Activated CD4-positive, alpha-beta T cell treated with anti-CD3 and anti-CD28 coated beads for 24 hours (primary cell): ENCODE results near the gene LAMC2.
"Not testable (repeated sequence)": the region's sequence is repeated elsewhere in the genome, so short reads cannot be mapped to it uniquely, and the experiment has no call there.

Experiments
- DNase-seq, 2 donors: peaks; one replicate each; pipeline ENCODE4 v3.0.0-alpha.2; 2020; ENCODE audit warnings: low read depth in 2 of 2

LAMC2 gene

DNA sequence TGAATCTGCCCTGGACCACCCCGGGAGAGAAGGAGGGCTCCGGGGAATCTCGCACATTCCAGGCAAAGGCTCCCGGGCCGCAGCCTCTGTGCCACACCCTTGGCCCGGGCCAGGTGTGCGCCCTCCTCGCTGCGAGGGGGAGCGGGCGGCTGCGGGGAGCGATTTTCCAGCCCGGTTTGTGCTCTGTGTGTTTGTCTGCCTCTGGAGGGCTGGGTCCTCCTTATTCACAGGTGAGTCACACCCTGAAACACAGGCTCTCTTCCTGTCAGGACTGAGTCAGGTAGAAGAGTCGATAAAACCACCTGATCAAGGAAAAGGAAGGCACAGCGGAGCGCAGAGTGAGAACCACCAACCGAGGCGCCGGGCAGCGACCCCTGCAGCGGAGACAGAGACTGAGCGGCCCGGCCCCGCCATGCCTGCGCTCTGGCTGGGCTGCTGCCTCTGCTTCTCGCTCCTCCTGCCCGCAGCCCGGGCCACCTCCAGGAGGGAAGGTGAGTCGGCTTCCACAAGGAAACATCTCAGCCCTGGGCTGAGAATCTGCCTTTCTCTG lies at the start of gene LAMC2:
Gene LAMC2, plus strand, starts transcription at position 324 of the 550 bp plus-strand sequence. Its CDS starts 89 bp downstream, at position 413.
- DNase-seq: peak in 1 of 2 donors; percentile 15

DNA sequence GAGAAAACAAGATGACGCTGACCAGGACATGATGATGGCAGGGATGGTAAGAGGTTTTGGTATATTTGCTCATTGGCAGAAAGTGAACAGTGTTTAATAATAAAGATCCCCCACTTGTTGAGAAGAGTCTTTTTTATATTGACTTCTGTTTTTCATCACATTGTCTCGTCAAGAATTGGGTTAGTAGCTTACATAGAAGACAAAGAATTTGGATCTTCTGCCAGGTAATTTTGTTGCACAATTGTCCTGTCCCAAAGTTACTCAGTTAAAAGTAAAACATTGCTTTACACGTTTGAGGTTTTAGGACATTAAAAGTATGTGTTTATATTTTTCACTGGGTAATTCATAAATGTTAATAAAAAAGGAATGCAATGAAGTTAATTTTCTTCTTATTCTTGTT lies 48.3 kb upstream of the LAMC2 start:
- no peak for DNase-seq

DNA sequence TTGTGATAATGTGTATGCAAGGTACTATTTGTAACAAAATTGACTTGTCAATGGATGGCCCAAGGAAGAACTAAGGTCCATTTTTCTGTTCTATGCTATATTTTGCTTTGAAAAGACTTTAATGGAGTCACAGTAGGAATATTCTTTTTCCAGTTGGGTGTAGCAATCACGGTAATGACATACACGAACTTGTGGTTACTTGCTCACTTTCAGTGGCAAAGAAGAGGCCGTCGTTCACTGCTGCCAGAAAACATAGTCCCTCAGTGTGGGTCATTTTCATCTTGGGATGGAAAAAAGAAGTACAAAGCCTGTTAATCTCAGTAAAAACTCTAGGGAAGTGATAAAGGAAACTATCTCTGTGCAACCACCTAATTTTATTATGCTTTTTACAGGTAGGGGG lies 47.8 kb upstream of the LAMC2 start:
- DNase-seq: no peak

DNA sequence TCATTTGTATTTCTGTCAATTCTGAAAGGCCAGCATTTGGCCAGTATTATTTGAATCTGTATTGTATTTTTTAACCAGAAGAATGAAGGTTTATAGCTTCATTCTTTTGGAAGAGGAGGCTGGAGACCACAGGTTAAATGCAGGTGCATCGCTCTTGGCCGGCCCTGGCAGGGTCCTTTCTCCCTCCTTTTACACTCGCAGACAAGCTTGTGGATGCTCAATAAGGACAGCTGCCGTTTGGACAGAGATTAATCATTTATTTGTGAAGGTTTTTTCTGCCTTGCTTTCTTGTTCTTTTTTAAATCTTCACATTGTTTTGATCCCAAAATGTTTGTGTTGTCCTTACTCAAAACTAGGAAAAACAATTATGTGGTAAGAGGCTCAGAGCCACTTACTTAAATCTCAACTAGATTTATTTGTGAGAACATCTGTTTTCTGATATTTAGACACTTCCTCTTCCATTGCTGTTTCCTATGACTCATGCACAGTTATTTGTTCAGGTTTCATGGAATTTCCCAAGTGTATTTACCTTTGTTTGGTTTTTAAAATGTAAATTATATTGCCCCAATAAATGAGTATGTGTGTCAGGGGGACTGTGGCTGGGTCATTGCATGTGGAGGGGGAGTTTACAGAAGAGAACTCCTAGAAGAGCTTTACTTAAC lies 46.7 kb upstream of the LAMC2 start:
- DNase-seq: no peak

DNA sequence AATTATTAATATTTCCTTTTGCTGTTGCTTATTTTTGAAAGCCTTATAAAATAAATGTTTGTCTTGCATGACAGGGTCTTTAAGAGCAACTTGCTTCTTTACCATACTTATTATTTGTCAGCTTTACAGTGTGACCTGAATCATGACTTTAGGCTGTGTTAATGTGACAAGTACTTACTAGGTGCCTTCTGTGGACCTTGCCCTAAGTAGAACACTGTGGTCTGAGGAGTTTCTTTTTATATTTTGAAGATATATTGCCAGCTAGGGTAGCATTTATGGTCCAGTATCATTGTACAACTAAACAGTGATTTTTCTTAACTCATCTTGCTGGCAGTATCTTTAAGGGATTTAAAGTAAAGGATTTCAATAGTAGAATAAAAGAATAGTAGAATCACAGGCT lies 45.4 kb upstream of the LAMC2 start:
- no peak for DNase-seq

DNA sequence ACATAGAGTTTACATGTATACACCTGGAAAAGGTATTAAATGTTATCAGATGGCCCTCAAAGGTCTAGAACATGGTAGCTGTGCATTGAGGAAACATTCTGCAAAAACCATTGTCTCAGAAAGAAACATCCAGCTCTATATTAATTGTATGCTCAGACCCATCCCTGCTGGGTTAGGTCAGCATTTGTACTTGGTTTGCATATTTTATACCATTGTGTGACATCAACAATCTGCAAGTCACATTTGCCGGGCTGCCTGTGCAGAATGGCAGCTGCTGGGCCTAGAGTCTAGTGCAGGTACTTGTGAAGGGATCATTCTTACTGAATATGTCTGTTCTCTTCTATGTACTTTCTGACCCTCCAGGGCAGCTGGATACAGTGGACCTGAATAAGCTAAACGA lies 43.9 kb upstream of the LAMC2 start:
- DNase-seq: no peak

DNA sequence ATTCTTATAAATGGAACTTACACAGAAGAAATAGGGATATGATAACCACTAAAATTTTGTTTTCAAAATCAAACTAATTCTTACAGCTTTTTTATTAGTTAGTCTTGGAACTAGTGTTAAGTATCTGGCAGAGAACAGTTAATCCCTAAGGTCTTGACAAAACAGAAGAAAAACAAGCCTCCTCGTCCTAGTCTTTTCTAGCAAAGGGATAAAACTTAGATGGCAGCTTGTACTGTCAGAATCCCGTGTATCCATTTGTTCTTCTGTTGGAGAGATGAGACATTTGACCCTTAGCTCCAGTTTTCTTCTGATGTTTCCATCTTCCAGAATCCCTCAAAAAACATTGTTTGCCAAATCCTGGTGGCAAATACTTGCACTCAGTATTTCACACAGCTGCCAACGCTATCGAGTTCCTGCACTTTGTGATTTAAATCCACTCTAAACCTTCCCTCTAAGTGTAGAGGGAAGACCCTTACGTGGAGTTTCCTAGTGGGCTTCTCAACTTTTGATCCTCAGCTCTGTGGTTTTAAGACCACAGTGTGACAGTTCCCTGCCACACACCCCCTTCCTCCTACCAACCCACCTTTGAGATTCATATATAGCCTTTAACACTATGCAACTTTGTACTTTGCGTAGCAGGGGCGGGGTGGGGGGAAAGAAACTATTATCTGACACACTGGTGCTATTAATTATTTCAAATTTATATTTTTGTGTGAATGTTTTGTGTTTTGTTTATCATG lies 42.3 kb upstream of the LAMC2 start:
- no peak for DNase-seq

DNA sequence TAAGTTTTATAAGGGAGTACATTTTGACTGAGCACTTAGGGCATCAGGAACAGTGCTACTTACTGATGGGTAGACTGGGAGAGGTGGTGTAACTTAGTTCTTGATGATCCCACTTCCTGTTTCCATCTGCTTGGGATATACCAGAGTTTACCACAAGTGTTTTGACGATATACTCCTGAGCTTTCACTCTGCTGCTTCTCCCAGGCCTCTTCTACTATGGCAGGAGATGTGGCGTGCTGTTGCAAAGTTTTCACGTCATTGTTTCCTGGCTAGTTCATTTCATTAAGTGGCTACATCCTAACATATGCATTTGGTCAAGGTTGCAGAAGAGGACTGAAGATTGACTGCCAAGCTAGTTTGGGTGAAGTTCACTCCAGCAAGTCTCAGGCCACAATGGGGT lies 41.3 kb upstream of the LAMC2 start:
- DNase-seq: no peak

DNA sequence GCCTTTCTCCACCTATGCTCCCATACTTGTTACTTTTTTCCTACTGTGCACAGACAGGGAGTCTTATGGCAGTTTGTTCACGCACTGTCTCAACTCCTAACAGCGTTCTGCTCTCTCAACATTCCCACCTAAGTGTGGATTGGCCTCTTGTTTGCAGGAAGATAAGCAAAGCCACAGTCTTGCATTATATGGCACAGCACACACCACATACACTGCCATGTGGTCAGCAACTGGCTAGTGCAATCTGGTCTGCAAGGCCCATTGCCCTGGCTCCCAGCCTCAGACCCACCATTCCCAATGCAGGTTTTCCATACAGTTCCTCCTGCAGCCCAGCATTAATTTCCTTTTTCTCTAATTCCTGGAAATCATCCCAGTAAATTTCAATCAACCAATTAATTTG lies 38.3 kb upstream of the LAMC2 start:
- no peak for DNase-seq

DNA sequence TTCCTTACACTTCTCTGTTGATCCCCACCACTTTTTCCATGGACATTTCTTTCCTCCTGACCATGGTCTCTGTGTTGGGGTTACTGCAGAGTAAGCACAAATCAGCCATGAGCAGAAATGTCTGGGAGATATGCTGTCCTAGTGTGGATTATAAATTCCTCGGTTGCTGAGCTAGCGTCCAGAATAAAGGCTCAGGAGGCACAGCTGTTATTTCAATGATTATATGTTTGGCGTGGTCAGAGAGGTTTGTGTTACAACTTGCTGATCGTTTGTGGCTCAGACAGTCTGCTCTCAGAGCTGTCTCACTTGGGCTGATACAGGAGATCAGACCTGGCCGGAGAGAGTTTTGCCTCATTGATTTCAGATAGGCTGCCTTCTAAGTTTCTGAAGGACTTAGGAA lies 37.5 kb upstream of the LAMC2 start:
- DNase-seq: no peak

DNA sequence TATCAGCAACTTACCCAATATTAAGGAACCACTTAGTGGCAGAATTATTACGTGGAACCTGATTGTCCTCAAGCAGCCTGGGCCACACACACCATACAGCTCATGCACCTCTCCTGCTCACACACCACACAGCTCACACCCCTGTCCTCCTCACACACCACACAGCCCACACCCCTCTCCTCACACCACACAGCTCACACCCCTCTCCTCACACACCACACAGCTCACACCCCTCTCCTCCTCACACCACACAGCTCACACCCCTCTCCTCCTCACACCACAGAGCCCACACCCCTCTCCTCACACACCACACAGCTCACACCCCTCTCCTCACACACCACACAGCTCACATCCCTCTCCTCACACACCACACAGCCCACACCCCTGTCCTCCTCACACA lies 36.8 kb upstream of the LAMC2 start:
- DNase-seq: no peak

DNA sequence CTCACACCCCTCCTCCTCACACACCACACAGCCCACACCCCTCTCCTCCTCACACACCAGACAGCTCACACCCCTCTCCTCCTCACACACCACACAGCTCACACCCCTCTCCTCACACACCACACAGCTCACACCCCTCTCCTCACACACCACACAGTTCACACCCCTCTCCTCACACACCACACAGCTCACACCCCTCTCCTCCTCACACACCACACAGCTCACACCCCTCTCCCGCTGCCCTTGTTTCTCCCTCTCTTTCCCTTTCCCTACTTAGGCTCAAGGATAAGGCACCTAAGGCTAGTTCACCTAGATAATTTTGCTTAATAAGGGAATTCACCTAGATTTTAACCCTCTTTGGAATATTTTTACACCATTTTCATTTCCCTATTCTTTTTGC lies 36.0 kb upstream of the LAMC2 start:
- not testable (repeated sequence) for DNase-seq

DNA sequence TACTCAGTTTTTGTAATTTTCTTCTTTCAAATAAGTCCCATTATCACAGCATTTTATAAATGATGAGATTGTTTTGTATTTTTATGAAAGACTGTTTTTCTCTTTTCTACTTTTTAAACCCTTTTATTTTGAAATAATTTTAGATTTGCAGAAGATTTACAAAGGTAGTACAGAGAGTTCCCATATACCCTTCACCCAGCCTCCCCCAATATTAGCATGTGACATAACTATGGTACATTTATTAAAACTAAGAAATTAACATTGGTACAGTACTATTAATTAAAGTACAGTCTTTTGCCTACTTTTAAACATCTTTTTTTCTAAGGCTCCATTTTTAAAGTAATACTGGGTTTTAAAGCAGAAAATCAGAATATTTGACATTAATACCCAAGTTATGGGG lies 35.6 kb upstream of the LAMC2 start:
- no peak for DNase-seq

DNA sequence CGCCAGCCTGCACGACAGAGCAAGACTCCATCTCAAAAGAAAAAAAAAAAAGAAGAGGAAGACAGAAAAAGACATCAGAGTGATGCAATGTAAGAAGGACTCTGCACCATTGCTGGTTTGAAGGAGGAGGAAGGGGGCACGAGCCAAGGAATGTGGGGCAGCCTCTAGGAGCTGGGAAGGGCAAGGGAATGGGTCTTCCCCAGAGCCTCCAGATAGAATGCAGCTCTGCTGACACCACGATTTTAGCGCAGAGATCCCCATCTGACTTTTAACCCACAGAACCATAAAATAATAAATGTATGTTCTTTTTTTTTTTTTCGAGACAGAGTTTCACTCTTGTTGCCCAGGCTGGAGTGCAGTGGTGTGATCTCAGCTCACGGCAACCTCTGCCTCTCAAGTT lies 33.9 kb upstream of the LAMC2 start:
- no peak for DNase-seq

DNA sequence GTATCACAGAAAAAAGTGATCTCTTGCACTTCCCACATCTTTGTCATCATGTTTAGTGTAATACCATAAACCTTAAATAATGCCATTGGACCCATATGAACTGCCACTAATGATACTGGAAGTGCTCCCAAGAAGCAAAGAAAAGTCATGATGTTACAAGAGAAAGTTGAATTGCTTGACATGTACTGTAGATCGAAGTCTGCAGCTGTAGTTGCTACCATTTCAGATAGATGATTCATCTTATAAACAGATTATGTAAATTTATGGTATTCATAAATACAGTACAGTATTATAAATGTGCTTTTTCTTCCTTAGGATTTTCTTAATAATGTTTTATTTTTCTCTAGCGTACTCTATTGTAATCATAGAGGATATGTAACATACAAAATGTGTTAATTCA lies 30.1 kb upstream of the LAMC2 start:
- DNase-seq: no peak

DNA sequence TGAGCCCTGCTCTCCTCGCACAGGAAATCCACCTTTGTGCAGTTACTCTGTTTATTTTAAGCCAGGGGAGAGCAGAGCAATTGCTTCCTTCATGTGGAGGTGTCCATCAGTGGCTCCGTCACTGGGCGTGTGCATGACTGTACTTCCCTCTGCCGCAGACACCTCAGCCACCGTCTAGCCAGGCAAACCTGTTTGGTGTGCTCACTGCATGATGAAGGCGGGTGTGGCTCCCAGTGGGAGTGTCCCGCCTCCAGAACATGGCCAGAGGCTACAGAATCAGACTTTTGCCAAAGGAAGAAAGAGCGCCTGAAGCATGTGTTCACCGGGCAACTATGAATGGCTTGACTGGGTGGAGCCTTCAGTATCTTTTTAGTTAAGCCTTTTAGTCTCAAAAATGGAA lies 26.1 kb upstream of the LAMC2 start:
- no peak for DNase-seq

DNA sequence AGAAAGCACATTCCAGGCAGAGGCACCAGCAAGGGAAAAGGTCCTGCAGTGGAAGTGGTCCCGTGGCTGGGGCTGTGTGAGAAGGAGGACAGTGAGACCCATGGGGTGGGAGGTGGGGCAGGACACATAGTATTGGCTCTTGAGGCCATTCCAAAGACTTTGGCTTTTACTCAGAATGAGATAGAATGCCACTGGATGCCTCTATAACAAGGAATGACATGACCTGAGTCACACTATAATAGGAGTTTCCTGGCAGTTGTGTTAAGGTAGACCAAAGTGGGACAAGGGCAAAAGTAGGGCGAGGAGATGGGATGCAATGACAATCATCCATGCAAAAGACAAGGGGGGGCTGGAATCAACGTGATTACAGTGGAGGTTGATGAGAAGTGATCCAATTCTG lies 24.7 kb upstream of the LAMC2 start:
- DNase-seq: no peak

DNA sequence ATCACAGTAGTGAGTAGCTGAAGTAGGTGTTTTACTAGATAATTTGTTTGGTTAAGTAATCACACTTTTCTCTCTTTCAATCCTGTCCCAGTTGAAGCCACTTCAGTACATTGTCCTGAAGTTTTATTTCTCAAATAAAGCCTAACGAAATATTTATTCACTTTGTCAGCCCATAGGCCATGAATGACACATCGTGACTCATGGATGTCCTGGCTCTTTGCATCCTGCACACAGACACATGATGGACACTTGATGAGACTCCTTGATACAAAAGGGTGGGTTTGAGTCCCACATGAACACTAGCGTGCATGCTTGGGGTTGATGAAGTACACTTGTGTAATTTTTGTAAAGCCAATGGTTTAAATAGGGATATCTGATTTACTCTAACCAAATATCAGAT lies 22.7 kb upstream of the LAMC2 start:
- DNase-seq: no peak

DNA sequence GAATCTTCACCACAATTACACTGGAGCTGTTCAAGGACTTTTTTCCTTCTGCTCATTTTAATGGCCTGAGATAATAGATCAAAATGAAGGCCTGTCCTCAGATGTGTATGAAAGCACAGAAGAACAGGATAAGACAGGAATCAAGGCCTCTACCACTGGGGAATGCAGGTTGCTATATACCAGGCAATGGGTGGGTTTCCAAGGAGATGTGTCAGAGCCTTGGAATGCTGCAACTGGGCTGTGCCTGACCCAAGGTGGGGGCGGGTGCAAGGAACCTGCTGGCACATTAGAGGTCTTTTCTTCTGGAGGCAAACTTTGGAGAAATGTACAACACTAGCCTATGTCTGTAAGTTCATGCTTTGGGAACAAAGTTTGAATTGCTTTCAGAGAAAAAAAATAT lies 21.7 kb upstream of the LAMC2 start:
- no peak for DNase-seq

DNA sequence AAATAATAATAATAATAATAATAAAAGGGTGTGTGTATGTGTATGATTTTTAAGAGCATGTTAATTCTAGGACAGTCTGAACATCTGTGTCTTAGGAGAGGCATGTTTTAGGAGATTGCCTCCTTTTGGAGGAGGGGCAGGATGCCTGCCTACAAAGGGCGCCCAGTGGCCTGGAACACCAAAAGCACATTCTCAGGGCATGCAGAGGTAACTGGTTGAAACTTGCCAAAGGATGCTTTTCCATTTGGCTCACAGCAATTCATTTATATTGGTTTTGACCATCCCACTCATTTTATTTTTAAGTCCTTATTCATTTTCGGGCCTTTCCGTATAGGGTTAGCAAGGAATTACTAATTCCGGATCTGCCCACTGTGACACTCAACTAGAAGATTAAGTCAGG lies 21.1 kb upstream of the LAMC2 start:
- DNase-seq: no peak

DNA sequence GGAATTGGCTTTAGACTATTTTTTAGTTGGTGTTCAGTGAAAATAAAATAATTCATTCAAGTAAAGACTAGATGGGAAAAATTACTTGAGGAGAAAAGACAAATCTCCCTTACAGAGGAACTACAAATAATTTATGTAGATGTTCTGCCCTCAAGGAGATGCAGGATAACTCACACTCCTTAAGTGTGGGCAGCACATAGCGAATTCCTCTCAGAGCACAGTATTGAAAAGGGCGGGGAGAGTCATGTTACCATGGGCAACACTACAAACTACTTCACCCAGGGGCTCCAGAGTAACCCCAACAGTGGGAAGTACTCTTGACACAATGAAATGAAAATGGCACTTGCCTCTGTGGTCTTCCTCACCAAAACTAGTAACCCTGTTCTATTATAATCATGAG lies 20.6 kb upstream of the LAMC2 start:
- DNase-seq: no peak

DNA sequence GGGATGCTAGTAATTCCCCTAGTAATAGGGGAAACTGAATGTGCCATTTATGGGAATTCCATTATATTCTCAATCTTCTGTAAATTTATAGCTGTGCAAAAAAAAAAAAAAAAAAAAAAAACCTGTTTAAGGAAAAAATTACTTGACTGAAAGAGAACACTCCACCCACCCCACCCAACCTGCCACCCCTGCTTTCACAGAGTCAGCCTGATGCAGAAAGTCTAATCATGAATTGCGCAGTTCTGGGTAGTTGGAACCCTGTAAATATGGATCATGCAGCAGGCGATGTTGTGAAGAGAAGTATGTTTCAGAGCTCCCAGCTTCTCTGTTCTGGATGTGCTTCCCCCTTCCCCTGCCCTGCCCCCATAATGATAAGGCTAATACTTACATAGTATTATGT lies 19.6 kb upstream of the LAMC2 start:
- no peak for DNase-seq

DNA sequence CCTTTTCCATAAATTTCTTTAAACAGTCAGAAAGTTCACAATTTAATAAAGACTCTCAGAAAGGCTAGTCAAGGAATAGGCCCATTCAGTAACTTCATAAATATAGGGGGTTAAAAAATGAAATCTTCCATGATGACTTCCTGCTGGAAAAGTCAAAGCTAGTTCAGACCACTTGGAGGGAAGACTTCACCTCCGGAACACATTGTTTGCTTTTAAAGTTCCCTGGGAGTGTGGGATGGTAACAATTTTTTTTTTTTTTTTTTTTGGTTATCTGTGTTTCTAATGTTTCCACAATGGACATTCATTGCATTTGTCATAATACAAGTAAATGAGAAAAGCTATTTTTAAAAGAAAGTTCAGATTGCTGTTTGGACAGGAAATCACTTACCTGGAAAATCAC lies 18.4 kb upstream of the LAMC2 start:
- DNase-seq: no peak

DNA sequence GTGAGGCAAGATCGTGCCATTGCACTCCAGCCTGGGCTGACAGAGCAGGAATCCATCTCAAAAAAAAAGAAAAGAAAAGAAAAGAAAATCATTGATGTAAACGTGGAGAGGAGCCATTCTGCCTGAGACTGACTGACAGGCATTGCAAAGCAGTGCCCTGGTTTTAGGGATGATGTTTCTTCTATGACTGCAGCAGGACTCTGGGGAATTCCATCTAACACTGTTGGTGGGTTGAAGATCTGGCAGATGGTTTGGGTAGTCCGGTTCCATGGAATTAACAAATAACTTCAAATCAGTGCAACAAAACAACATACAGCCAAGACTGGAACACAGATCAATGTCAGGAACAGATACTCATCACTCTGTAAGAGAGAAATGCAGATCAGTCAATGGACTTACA lies 17.8 kb upstream of the LAMC2 start:
- no peak for DNase-seq
